WTC11 (cell line): ENCODE data around the gene BAG1. TPM values are rescaled to one million over a fixed set of nuclear protein-coding genes. Genes with fewer than 3 reads are reported as not detected.

Experiments
- ATAC-seq: fragments of 200-7000 bp; cut with Tn5 transposase; 2 replicates; pipeline ENCODE4 v1.10.0; 2021; ENCODE audit warnings: mild to moderate bottlenecking, moderate library complexity
- CTCF ChIA-PET: fragments of 300-600 bp; sonication (Branson Sonifier 250); formaldehyde crosslinking; loops from one replicate; lab custom pipeline; 2021; ENCODE audit warnings: antibody characterized with exemption; lab: Charles Lee
- POLR2A ChIA-PET: fragments of 350-600 bp; sonication (Branson Sonifier 250); formaldehyde crosslinking; loops from one replicate; lab custom pipeline; 2021; ENCODE audit warnings: antibody characterized with exemption; lab: Charles Lee
- DNase-seq: peaks from one replicate; pipeline ENCODE4 v3.0.0; 2021; ENCODE audit warnings: low spot score
- H3K27ac Mint-ChIP-seq: 2 replicates; pipeline ENCODE4 v1.8.0; 2021; ENCODE audit warnings: mixed read lengths
- H3K27me3 Mint-ChIP-seq: 2 replicates; pipeline ENCODE4 v1.8.0; 2021; ENCODE audit warnings: low read depth, mild to moderate bottlenecking, moderate library complexity, mixed read lengths
- H3K36me3 Mint-ChIP-seq: 2 replicates; pipeline ENCODE4 v1.8.0; 2021; ENCODE audit warnings: mixed read lengths
- H3K4me1 Mint-ChIP-seq: 2 replicates; pipeline ENCODE4 v1.8.0; 2022; ENCODE audit warnings: mixed read lengths
- H3K4me3 Mint-ChIP-seq: 2 replicates; pipeline ENCODE4 v1.8.0; 2021; ENCODE audit warnings: mild to moderate bottlenecking, moderate library complexity, mixed read lengths
- H3K9me3 Mint-ChIP-seq: 2 replicates; pipeline ENCODE4 v1.8.0; 2021; ENCODE audit warnings: mixed read lengths
- AFF4 ChIP-seq: sonication (generic); formaldehyde crosslinking; IDR thresholded peaks from 2 replicates; pipeline ENCODE4 v1.8.1; 2023; ENCODE audit warnings: mild to moderate bottlenecking, missing genetic modification reagents, borderline replicate concordance
- ATF2 ChIP-seq: sonication (generic); formaldehyde crosslinking; IDR thresholded peaks from 2 replicates; pipeline ENCODE4 v1.8.1; 2022; ENCODE audit warnings: low read depth, missing genetic modification reagents, borderline replicate concordance
- CBFB ChIP-seq: sonication (generic); formaldehyde crosslinking; IDR thresholded peaks from 2 replicates; pipeline ENCODE4 v1.8.1; 2022; ENCODE audit warnings: mild to moderate bottlenecking, low read depth, missing genetic modification reagents
- CREM ChIP-seq: sonication (generic); formaldehyde crosslinking; IDR thresholded peaks from 2 replicates; pipeline ENCODE4 v1.8.1; 2022; ENCODE audit warnings: mild to moderate bottlenecking, missing genetic modification reagents, moderate library complexity
- CTCF ChIP-seq: fragments of 200-600 bp; IDR thresholded peaks from 2 replicates; pipeline ENCODE4 v1.8.0; 2022; ENCODE audit warnings: antibody characterized with exemption
- GRHL2 ChIP-seq: fragments of 250-450 bp; sonication (Bioruptor Pico); IDR thresholded peaks from 2 replicates; pipeline ENCODE4 v1.8.0; 2022; ENCODE audit warnings: mild to moderate bottlenecking, moderate library complexity; ENCODE audit not compliant: insufficient replicate concordance, severe bottlenecking
- GTF2I ChIP-seq: fragments of 250-450 bp; sonication (Bioruptor Pico); conservative IDR thresholded peaks from 2 replicates; pipeline ENCODE4 v1.4.0; 2021; ENCODE audit warnings: mild to moderate bottlenecking
- JUN ChIP-seq: sonication (generic); formaldehyde crosslinking; IDR thresholded peaks from 2 replicates; pipeline ENCODE4 v1.8.0; 2023; ENCODE audit warnings: mild to moderate bottlenecking, missing genetic modification reagents
- NR2C2 ChIP-seq: sonication (generic); formaldehyde crosslinking; IDR thresholded peaks from 2 replicates; pipeline ENCODE4 v1.8.0; 2022; ENCODE audit warnings: mild to moderate bottlenecking, missing genetic modification reagents
- PRRX2 ChIP-seq: fragments of 250-450 bp; sonication (Bioruptor Pico); IDR thresholded peaks from 2 replicates; pipeline ENCODE4 v1.8.0; 2021; ENCODE audit warnings: mild to moderate bottlenecking
- RORB ChIP-seq: fragments of 250-450 bp; sonication (Bioruptor Pico); IDR thresholded peaks from 2 replicates; pipeline ENCODE4 v1.9.0; 2021; ENCODE audit warnings: mild to moderate bottlenecking
- SOX15 ChIP-seq: fragments of 250-450 bp; sonication (Bioruptor Pico); IDR thresholded peaks from 2 replicates; pipeline ENCODE4 v1.9.0; 2021; ENCODE audit warnings: mild to moderate bottlenecking
- SP1 ChIP-seq: sonication (generic); formaldehyde crosslinking; conservative IDR thresholded peaks from 2 replicates; pipeline ENCODE4 v1.8.1; 2022; ENCODE audit warnings: missing genetic modification reagents
- USF2 ChIP-seq: sonication (generic); formaldehyde crosslinking; IDR thresholded peaks from 2 replicates; pipeline ENCODE4 v1.8.1; 2023; ENCODE audit warnings: mild to moderate bottlenecking, missing genetic modification reagents, moderate library complexity
- ZNF317 ChIP-seq: sonication (generic); formaldehyde crosslinking; IDR thresholded peaks from 2 replicates; pipeline ENCODE4 v1.8.1; 2023; ENCODE audit warnings: low read depth, mild to moderate bottlenecking, moderate library complexity, missing genetic modification reagents, borderline replicate concordance
- ZNF396 ChIP-seq: fragments of 250-450 bp; sonication (Bioruptor Pico); IDR thresholded peaks from 2 replicates; pipeline ENCODE4 v1.8.0; 2021; ENCODE audit warnings: mild to moderate bottlenecking, moderate library complexity, borderline replicate concordance
- total RNA-seq: library from RNA; stranded (reverse); gene quantifications from 3 replicates; pipeline ENCODE4 v1.2.3, GENCODE V29; 2021
- TF ChIP-seq, protein P1 (sequence below): sonication (generic); formaldehyde crosslinking; conservative IDR thresholded peaks from 2 replicates; pipeline ENCODE4 v1.8.1; 2022; ENCODE audit warnings: mild to moderate bottlenecking, missing genetic modification reagents
- TF ChIP-seq, protein P2 (sequence below): fragments of 250-450 bp; sonication (Bioruptor Pico); IDR thresholded peaks from 2 replicates; pipeline ENCODE4 v1.9.0; 2021; ENCODE audit warnings: mild to moderate bottlenecking
- TF ChIP-seq, protein P3 (sequence below): sonication (generic); formaldehyde crosslinking; IDR thresholded peaks from 2 replicates; pipeline ENCODE4 v1.8.1; 2023; ENCODE audit warnings: mild to moderate bottlenecking, missing genetic modification reagents
- TF ChIP-seq, protein P4 (sequence below): fragments of 250-450 bp; sonication (Bioruptor Pico); IDR thresholded peaks from 2 replicates; pipeline ENCODE4 v1.9.0; 2021; ENCODE audit warnings: moderate library complexity, mild to moderate bottlenecking, inconsistent platforms, borderline replicate concordance

The BAG1 gene
- total RNA-seq, 1 experiment from 2014 or later: 52.9 TPM

DNA sequence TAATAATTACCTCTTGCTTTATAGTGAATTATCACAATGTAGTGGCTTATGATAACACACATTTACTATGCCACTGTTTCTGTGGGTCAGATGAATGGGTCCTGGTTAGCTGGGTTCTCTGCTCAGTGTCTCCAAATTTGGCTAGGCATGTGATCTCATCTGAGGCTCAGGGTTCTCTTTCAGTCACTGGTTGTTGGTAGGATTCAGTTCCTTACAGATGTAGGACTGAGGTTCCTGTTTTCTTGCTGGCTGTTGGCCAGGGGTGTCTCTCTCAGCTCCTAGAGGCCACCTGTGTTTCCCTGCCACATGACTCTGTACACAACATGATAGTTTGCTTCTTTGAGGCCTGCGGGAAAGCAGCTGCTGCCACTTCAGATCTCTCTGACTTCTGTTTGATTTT is 32.9 kb upstream of the BAG1 start (continued):
- TF ChIP-seq, protein P1, sequence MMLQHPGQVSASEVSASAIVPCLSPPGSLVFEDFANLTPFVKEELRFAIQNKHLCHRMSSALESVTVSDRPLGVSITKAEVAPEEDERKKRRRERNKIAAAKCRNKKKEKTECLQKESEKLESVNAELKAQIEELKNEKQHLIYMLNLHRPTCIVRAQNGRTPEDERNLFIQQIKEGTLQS: no peak
- TF ChIP-seq NR2C2 (CRISPR knock-in tag): no peak
- no peak for TF ChIP-seq SOX15 (CRISPR knock-in tag)
- TF ChIP-seq, protein P2, sequence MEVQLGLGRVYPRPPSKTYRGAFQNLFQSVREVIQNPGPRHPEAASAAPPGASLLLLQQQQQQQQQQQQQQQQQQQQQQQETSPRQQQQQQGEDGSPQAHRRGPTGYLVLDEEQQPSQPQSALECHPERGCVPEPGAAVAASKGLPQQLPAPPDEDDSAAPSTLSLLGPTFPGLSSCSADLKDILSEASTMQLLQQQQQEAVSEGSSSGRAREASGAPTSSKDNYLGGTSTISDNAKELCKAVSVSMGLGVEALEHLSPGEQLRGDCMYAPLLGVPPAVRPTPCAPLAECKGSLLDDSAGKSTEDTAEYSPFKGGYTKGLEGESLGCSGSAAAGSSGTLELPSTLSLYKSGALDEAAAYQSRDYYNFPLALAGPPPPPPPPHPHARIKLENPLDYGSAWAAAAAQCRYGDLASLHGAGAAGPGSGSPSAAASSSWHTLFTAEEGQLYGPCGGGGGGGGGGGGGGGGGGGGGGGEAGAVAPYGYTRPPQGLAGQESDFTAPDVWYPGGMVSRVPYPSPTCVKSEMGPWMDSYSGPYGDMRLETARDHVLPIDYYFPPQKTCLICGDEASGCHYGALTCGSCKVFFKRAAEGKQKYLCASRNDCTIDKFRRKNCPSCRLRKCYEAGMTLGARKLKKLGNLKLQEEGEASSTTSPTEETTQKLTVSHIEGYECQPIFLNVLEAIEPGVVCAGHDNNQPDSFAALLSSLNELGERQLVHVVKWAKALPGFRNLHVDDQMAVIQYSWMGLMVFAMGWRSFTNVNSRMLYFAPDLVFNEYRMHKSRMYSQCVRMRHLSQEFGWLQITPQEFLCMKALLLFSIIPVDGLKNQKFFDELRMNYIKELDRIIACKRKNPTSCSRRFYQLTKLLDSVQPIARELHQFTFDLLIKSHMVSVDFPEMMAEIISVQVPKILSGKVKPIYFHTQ (CRISPR knock-in tag): no peak
- TF ChIP-seq ATF2: no peak
- TF ChIP-seq GTF2I (CRISPR knock-in tag): no peak

DNA sequence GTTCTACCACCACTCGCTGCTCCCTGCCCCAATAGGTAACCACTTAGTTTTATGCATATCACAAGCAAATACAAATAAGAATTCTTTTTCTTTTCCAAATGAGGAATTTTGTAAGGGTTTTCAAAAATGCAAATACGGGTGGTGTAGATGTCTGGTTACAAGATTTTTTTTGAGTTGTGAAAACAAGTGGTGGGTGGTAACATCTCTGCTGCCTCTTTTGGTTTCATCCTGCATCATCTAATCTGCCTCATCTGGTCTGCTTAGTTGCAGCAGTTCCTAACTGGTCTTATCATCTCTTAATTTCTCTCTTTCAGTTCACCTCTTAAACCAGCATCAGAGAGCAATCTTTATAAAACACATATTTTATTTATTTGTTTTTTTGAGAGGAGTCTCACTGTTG is 31.1 kb upstream of the BAG1 start:
- CTCF ChIA-PET: no interaction called here
- no peak overlapping the region for H3K4me3 Mint-ChIP-seq
- ATAC-seq (no peak), DNase-seq (no peak)
- H3K4me1 Mint-ChIP-seq: peaks cover 14% of the 10 kb centered on the region
- H3K27ac Mint-ChIP-seq: peak overlapping the region; percentile 57; the same call in 1 of the 2 replicates
- H3K27me3 Mint-ChIP-seq: no peaks in the 10 kb centered on the region
- POLR2A ChIA-PET: no interaction called here
- no peaks in the 10 kb centered on the region for H3K9me3 Mint-ChIP-seq
- TF ChIP-seq PRRX2 (no peak), CREM (CRISPR knock-in tag) (no peak), ZNF317 (CRISPR knock-in tag) (no peak), RORB (no peak), ZNF396 (CRISPR knock-in tag) (no peak), AFF4 (CRISPR knock-in tag) (no peak), USF2 (CRISPR knock-in tag) (no peak), CTCF (no peak), SP1 (no peak), JUN (CRISPR knock-in tag) (no peak), GRHL2 (CRISPR knock-in tag) (no peak), CBFB (CRISPR knock-in tag) (no peak)
- TF ChIP-seq, protein P3, sequence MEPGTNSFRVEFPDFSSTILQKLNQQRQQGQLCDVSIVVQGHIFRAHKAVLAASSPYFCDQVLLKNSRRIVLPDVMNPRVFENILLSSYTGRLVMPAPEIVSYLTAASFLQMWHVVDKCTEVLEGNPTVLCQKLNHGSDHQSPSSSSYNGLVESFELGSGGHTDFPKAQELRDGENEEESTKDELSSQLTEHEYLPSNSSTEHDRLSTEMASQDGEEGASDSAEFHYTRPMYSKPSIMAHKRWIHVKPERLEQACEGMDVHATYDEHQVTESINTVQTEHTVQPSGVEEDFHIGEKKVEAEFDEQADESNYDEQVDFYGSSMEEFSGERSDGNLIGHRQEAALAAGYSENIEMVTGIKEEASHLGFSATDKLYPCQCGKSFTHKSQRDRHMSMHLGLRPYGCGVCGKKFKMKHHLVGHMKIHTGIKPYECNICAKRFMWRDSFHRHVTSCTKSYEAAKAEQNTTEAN: no peak
- TF ChIP-seq, protein P2 (CRISPR knock-in tag): no peak
- TF ChIP-seq, protein P4, sequence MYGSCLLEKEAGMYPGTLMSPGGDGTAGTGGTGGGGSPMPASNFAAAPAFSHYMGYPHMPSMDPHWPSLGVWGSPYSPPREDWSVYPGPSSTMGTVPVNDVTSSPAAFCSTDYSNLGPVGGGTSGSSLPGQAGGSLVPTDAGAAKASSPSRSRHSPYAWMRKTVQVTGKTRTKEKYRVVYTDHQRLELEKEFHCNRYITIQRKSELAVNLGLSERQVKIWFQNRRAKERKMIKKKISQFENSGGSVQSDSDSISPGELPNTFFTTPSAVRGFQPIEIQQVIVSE: no peak
- peaks cover 54% of the 10 kb centered on the region for H3K36me3 Mint-ChIP-seq
